NK-92 (cell line): ENCODE data around the gene HPGD.

ENCODE experiments used
- DNase-seq: peaks from one replicate; lab custom pipeline; 2025; ENCODE audit not compliant: unreplicated experiment; lab: John Stamatoyannopoulos, UW

Gene HPGD

GRCh38 chr4:174479140-174479539 is 43.1 kb downstream of the HPGD start:
- DNase-seq, result no peak

GRCh38 chr4:174475528-174475927 is 46.8 kb downstream of the HPGD start:
- no peak for DNase-seq

GRCh38 chr4:174474457-174475075 is 47.7 kb downstream of the HPGD start:
- DNase-seq, result no peak

- no peak for DNase-seq
Measured at GRCh38 chr4:174467107-174467506, 55.2 kb downstream of the HPGD start.

- DNase-seq, result no peak
Measured at GRCh38 chr4:174464949-174465348, 57.3 kb downstream of the HPGD start.

GRCh38 chr4:174461466-174462106 is 60.7 kb downstream of the HPGD start:
- DNase-seq, result no peak

- no peak for DNase-seq
Measured at GRCh38 chr4:174460684-174461083, 61.6 kb downstream of the HPGD start.

- no peak for DNase-seq
Measured at GRCh38 chr4:174457468-174457867, 64.8 kb downstream of the HPGD start.

- no peak for DNase-seq
Measured at GRCh38 chr4:174454815-174455473, 67.3 kb downstream of the HPGD start.

GRCh38 chr4:174451718-174452296 is 70.5 kb downstream of the HPGD start:
- DNase-seq, result no peak

- DNase-seq, result no peak
Measured at GRCh38 chr4:174450786-174451125, 71.5 kb downstream of the HPGD start.

- DNase-seq, result no peak
Measured at GRCh38 chr4:174449944-174450785, 72.1 kb downstream of the HPGD start.

GRCh38 chr4:174449152-174449551 is 73.1 kb downstream of the HPGD start:
- no peak for DNase-seq

- DNase-seq, result no peak
Measured at GRCh38 chr4:174444390-174444789, 77.9 kb downstream of the HPGD start.
